Stimulated activated CD8-positive, alpha-beta memory T cell treated with anti-CD3 and anti-CD28 coated beads, Interleukin-12 subunit alpha, Interleukin-12 subunit beta, amount 100 ng/mL, for 24 hours (primary cell): ENCODE data around the gene CSMD2.

Experiments
- DNase-seq: peaks from one replicate; pipeline ENCODE4 v3.0.0-alpha.2; 2020; ENCODE audit errors: extremely low read depth

CSMD2 gene

GRCh38 chr1:33640114-33640660, 524.8 kb downstream of the CSMD2 start:
- DNase-seq, result no peak

GRCh38 chr1:33637846-33638440, 527.1 kb downstream of the CSMD2 start:
- no peak for DNase-seq

DNA sequence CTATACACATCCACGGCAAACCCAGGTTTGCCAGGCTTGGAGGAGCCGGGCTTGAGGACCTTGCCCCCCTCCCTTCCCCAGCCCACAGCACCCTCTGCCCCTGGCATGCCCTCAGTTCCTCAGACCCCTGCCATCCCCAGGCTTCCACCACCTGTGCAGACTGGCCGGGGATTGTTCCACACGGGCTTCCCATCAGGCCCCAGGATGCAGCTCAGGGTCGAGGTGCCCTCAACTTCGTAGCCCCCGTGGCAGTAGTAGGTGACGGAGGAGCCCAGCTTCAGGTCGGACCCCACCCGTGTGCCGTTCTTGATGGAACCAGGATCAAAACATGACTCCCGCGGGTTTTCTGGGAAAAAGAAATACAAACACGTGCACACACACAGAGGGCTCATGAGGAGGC, 528.8 kb downstream of the CSMD2 start:
- DNase-seq, result no peak

GRCh38 chr1:33635336-33636012, 529.6 kb downstream of the CSMD2 start:
- DNase-seq, result no peak

- no peak for DNase-seq
Measured at GRCh38 chr1:33634806-33635205, 530.2 kb downstream of the CSMD2 start.

DNA sequence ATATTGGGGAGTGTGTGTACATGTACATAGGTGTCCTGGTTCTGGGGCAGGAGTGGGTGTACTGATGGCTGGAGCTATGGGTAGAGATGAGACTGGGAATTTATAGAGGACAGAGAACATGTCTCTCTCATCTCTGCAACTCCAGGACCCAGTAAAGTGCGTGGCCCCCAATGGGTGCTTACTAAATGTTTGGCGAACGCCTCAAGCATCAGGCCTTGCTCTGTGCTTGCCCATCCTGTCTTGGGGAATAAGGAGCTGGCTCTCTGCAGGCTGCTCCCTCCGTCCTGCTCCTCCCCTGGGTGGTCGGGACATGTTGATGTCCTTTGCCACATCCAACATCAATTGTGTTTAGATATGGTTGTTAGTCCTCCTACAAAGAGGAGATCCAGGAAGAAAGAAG, 530.9 kb downstream of the CSMD2 start:
- no peak for DNase-seq

GRCh38 chr1:33633019-33633801, 531.8 kb downstream of the CSMD2 start:
- DNase-seq, result peak; percentile 65

DNA sequence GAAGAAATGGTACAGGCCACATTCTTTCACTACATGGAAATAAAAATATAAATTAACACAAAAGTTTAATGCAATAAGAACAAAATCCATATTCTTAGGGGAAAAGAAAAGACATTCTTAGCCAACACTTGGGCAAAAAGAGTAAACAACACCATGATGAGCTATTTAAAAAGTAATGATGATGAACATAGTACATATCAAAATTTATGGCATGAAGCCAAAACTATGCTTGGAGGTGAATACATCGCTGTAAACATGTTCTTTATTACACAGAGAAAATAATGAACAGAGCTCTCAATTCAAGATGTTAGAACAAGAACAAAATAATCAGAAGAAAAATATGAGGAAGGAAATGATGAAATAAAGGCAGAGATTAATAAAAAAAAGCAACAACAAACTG, 534.3 kb downstream of the CSMD2 start:
- no peak for DNase-seq

- DNase-seq, result no peak
Measured at GRCh38 chr1:33626801-33627200, 538.2 kb downstream of the CSMD2 start.

- no peak for DNase-seq
Measured at GRCh38 chr1:33624991-33625870, 539.8 kb downstream of the CSMD2 start.

DNA sequence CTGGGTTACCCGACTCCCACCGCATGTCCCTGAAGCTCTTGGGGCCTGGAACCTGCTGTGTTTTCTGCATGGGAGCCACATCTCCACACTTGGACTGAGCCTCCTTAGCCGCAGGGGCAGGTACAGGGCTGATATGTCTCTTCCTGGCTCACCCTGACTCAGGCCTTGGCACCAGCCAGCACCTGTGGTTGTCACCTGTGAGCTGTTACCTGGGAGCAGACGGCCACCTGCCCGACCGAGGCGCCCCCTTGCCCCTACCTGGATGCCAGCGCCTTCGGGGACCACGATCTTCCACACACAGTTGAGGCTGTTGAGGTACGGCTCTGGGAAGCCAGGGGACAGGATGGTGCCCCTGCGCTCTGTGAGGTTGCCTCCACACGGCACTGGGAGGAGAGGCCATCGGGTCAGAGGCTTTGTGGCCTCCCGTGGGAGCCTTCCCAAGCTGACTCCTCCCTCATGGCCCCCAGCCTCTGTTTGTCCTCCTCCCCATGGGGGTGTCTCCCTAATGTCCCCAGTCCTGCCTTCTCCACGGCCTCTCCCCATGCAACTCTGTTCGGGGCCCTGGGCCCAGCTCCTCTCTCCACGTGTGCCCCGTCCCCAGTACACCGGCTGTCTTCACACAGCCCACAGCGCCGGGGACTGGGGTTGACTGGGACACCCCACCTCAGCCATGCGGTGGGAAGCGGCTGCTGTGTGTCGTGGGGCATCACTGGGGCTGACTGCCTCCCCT, 540.6 kb downstream of the CSMD2 start:
- DNase-seq, result no peak

DNA sequence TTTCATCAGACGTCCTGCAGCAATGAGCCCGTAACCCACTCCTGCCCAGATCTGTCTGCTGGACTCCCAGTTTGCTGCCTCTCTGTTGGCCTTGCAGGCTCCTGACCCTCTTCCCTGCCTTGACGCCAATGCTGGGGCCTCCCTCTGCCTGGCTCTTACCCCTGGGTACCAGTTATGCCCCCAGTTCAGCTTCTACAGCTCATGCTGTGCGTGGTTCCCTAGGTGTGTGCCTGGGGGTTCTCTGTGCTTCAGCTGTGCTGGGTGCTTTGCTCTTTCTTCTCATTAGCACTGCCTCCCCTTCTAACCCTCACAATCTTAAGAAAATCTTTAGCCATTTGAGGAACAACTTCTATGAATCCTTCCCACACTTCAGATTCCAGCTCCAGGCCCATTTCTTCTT, 541.2 kb downstream of the CSMD2 start:
- no peak for DNase-seq

DNA sequence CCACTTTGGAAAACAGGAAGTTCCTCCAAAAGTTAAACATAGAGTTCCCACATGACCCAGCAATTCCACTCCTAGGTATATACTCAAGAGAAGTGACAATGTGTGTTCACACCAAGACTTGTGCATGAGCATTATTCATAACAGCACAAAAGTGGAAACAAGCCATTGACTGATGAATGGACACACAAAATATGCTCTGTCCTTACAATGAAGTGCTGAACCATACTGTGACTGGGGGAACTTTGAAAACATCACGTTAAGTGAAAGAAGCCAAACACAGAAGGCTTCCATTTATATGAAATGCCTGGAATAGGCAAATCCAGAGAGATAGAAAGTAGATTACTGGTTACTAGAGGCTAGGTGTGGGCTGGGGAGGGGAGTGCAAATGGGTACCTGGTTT, 542.3 kb downstream of the CSMD2 start:
- no peak for DNase-seq

DNA sequence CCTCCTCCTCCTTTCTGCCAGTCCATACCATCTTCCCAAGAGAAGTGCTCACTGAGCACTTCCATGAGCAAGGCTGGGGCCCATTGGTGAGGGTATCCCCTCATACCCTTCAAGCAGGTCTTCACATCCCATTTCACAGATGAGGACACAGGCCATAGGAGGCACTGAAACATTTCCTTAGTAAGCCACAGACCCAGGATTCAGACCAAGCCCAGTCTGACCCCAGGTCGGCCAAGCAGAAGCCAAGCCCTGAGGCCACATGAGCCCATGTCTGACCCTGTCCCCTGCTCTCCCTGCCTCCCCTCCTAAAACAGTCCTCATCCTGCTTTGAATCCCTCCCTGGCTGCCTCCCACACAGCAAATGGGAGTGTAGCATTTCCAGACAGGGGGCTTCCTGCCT, 546.4 kb downstream of the CSMD2 start:
- no peak for DNase-seq

DNA sequence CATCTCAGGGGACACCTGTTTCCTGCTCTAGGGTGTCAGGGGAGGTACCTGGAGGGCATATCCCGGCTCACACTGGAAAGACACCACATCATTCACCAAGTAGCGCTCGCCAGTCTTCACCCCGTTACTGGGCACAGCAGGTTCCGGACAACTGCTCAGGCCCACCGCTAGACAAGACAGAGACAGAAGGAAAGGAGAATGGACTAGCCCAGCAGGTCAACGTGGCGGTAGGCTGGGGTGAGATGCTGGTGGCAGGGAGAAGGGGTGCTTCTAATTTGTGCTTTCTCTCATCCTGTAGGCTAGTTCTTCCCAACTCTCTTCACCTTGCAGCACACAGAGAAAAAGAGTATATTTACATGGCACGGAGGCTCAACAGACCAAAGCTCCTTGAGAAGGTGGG, 547.6 kb downstream of the CSMD2 start:
- DNase-seq, result no peak

GRCh38 chr1:33616780-33617179, 548.2 kb downstream of the CSMD2 start:
- no peak for DNase-seq

GRCh38 chr1:33615546-33615945, 549.5 kb downstream of the CSMD2 start:
- no peak for DNase-seq

GRCh38 chr1:33610864-33611455, 554.1 kb downstream of the CSMD2 start:
- no peak for DNase-seq

- no peak for DNase-seq
Measured at GRCh38 chr1:33610391-33610790, 554.6 kb downstream of the CSMD2 start.

DNA sequence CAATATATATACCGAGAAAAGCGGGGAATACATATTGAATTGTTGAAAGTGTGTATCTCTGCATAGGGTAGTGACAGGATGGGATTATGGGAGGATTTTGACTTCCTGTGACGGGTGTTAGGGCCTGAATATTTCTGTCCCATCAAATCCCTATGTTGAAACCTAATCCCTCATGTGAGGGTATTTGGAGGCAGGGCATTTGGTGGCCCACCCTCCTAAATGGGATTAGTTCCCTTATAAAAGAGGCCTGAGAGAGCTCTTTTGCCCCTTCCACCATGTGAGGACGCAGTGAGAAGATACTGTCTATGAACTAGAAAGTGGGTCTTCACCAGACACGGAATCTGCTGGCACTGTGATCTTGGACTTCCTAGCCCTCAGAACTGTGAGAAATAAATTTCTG, 555.3 kb downstream of the CSMD2 start:
- DNase-seq, result no peak
